Small intestine (tissue), 7 donors: ENCODE measurements around the gene FAM83C. TPM values are rescaled to one million over a fixed set of nuclear protein-coding genes. Genes with fewer than 3 reads are reported as not detected.
A peak's percentile ranks its signal among the peaks of the same experiment; 100 is the strongest.

Experiments
- DNase-seq, 2 donors: peaks; one replicate each; pipeline versions ENCODE4 v3.0.0 to v3.0.0-alpha.2; 2013
- FAIRE-seq: peaks from 2 replicates; lab custom pipeline; 2012; peaks lifted over from hg19 to GRCh38; lab: Jason Lieb, UNC
- H3K27ac ChIP-seq, 3 donors: one replicate each; pipeline ENCODE4 v1.5.1; 2013; ENCODE audit warnings: low read length in 2 of 3, mild to moderate bottlenecking in 2 of 3, control low read depth in 1 of 3, inconsistent platforms in 1 of 3, low read depth in 1 of 3, moderate library complexity in 1 of 3
- H3K27me3 ChIP-seq, 3 donors: one replicate each; pipeline ENCODE4 v1.6.1; 2013; ENCODE audit warnings: low read length in 3 of 3, inconsistent platforms in 1 of 3; ENCODE audit not compliant: control insufficient read depth in 3 of 3, insufficient read depth in 3 of 3
- H3K36me3 ChIP-seq, 3 donors: one replicate each; pipeline ENCODE4 v1.6.1; 2013; ENCODE audit warnings: low read length in 3 of 3, inconsistent platforms in 1 of 3, low read depth in 1 of 3, mild to moderate bottlenecking in 1 of 3, moderate library complexity in 1 of 3; ENCODE audit not compliant: control insufficient read depth in 3 of 3, insufficient read depth in 2 of 3
- H3K4me1 ChIP-seq, 3 donors: one replicate each; pipeline ENCODE4 v1.6.1; 2013; ENCODE audit warnings: low read length in 2 of 3, inconsistent platforms in 1 of 3, low read depth in 1 of 3, mild to moderate bottlenecking in 1 of 3, moderate library complexity in 1 of 3; ENCODE audit not compliant: control insufficient read depth in 3 of 3, insufficient read depth in 2 of 3
- H3K4me3 ChIP-seq, 3 donors: one replicate each; pipeline ENCODE4 v1.5.1; 2013; ENCODE audit warnings: low read length in 3 of 3, control low read depth in 1 of 3, inconsistent platforms in 1 of 3, low read depth in 1 of 3, mild to moderate bottlenecking in 1 of 3, moderate library complexity in 1 of 3
- H3K9me3 ChIP-seq, 2 donors: one replicate each; pipeline ENCODE4 v1.6.1; 2013; ENCODE audit warnings: low read depth in 1 of 2, low read length in 1 of 2; ENCODE audit not compliant: control insufficient read depth in 2 of 2, insufficient read depth in 1 of 2
- WGBS, 3 donors: extraction: QIAGEN DNeasy Blood & Tissue Kit; methylation state at CpG; one replicate each; pipeline ENCODE4 v1.1.7; 2013; 5-methylcytosine and 5-hydroxymethylcytosine counted together
- polyA plus RNA-seq, 4 donors: library from polyadenylated mRNA; stranded (reverse) in 3 of 4; unstranded in 1 of 4; fragments of 200-250 nt in 3 of 4; fragments of 120-200 nt in 1 of 4; gene quantifications; one replicate each; pipeline versions ENCODE4 v1.2.1 to v1.2.3, GENCODE V29; 2013
- donor health status: healthy with polysubstance abuse.
- donor health status: control.
- donor health status: control.
- donor health status: Bipolar disorder and iron deficiency.
- donor health status: healthy.

Gene FAM83C
- polyA plus RNA-seq, 4 donors, result 0.04 to 0.27 TPM; not detected in 2

GRCh38 chr20:35332540-35333200 is 40.4 kb upstream of the FAM83C start:
- FAIRE-seq (no peak), DNase-seq (no peak)
- H3K4me3 ChIP-seq, result no peak overlapping the region
- WGBS, 3 donors, result 86 to 93% (median 88%) methylated on average over 5 of the region's 5 CpGs
- H3K9me3 ChIP-seq, result no peaks in the 10 kb centered on the region
- no peaks in the 10 kb centered on the region for H3K27me3 ChIP-seq
- H3K36me3 ChIP-seq, result peaks cover 0 to 4% (median 2%) of the 10 kb centered on the region in 3 donors
- no peak overlapping the region for H3K27ac ChIP-seq
- H3K4me1 ChIP-seq, result peaks cover 0 to 21% (median 4%) of the 10 kb centered on the region in 3 donors

GRCh38 chr20:35329435-35330139 is 37.4 kb upstream of the FAM83C start:
- Histone ChIP-seq H3K4me1 (peaks cover 4 to 46% (median 6%) of the 10 kb centered on the region in 3 donors), H3K9me3 (no peaks in the 10 kb centered on the region), H3K36me3 (peaks cover 0 to 4% (median 0%) of the 10 kb centered on the region in 3 donors), H3K27me3 (no peaks in the 10 kb centered on the region), H3K27ac (peak overlapping the region in 1 of 3 donors; percentile 88), H3K4me3 (no peak overlapping the region)
- 60 to 77% (median 68%) methylated on average over 4 of the region's 4 CpGs for WGBS, 3 donors
- DNase-seq (peak; percentile 75 to 76), FAIRE-seq (no peak)

- H3K27me3 ChIP-seq, result no peaks in the 10 kb centered on the region
- DNase-seq (no peak), FAIRE-seq (no peak)
- peaks cover 0 to 4% (median 0%) of the 10 kb centered on the region in 3 donors for H3K36me3 ChIP-seq
- H3K9me3 ChIP-seq, result no peaks in the 10 kb centered on the region
- H3K4me3 ChIP-seq, result no peak overlapping the region
- WGBS, 3 donors, result 71 to 77% (median 71%) methylated on average over 4 of the region's 4 CpGs
- H3K4me1 ChIP-seq, result peaks cover 4 to 46% (median 6%) of the 10 kb centered on the region in 3 donors
- H3K27ac ChIP-seq, result peak overlapping the region in 2 of 3 donors; percentile 13 to 88
Measured at GRCh38 chr20:35328689-35329088, 36.5 kb upstream of the FAM83C start.

GRCh38 chr20:35328095-35328685 is 36.0 kb upstream of the FAM83C start:
- Histone ChIP-seq H3K36me3 (peaks cover 0 to 4% (median 0%) of the 10 kb centered on the region in 3 donors), H3K9me3 (no peaks in the 10 kb centered on the region), H3K4me3 (no peak overlapping the region), H3K4me1 (peaks cover 4 to 46% (median 6%) of the 10 kb centered on the region in 3 donors), H3K27me3 (no peaks in the 10 kb centered on the region), H3K27ac (peak overlapping the region in 2 of 3 donors; percentile 88)
- DNase-seq (no peak), FAIRE-seq (no peak)
- 89 to 98% (median 90%) methylated on average over 3 of the region's 3 CpGs for WGBS, 3 donors

- WGBS, 3 donors, result 36 to 82% (median 61%) methylated on average over 4 of the region's 4 CpGs
- no peak for FAIRE-seq
- Histone ChIP-seq H3K27ac (peak overlapping the region; percentile 75 to 88 (median 88)), H3K4me3 (no peak overlapping the region), H3K27me3 (no peaks in the 10 kb centered on the region), H3K9me3 (no peaks in the 10 kb centered on the region), H3K36me3 (peaks cover 0 to 4% (median 0%) of the 10 kb centered on the region in 3 donors), H3K4me1 (peaks cover 4 to 46% (median 6%) of the 10 kb centered on the region in 3 donors)
- peak; percentile 95 to 99 for DNase-seq
Measured at GRCh38 chr20:35327074-35327976, 35.1 kb upstream of the FAM83C start.

- WGBS, 3 donors, result 40 to 81% (median 63%) methylated on average over 3 of the region's 3 CpGs
- Histone ChIP-seq H3K9me3 (no peaks in the 10 kb centered on the region), H3K27ac (peak overlapping the region; percentile 69 to 88 (median 75)), H3K36me3 (peaks cover 0 to 4% (median 0%) of the 10 kb centered on the region in 3 donors), H3K4me3 (no peak overlapping the region), H3K4me1 (peaks cover 4 to 46% (median 6%) of the 10 kb centered on the region in 3 donors), H3K27me3 (no peaks in the 10 kb centered on the region)
- no peak for FAIRE-seq
- DNase-seq, result no peak
Measured at GRCh38 chr20:35326740-35327073, 34.5 kb upstream of the FAM83C start.

- FAIRE-seq, result no peak
- 74 to 79% (median 78%) methylated on average over 11 of the region's 11 CpGs for WGBS, 3 donors
- peak in 1 of 2 donors; percentile 65 for DNase-seq
- H3K4me1 ChIP-seq, result peaks cover 4 to 46% (median 6%) of the 10 kb centered on the region in 3 donors
- no peaks in the 10 kb centered on the region for H3K9me3 ChIP-seq
- H3K27ac ChIP-seq, result peak overlapping the region; percentile 69 to 88 (median 75)
- H3K36me3 ChIP-seq, result peaks cover 0 to 4% (median 0%) of the 10 kb centered on the region in 3 donors
- H3K4me3 ChIP-seq, result no peak overlapping the region
- H3K27me3 ChIP-seq, result no peaks in the 10 kb centered on the region
Measured at GRCh38 chr20:35326021-35326739, 34.0 kb upstream of the FAM83C start.
